H1 (cell line): Measurements from ENCODE around the gene MEF2D.

Experiments
- E2F6 ChIP-seq: IDR thresholded peaks from 2 replicates; pipeline ENCODE4 v1.6.1; 2012; ENCODE audit warnings: inconsistent platforms
- HDAC2 ChIP-seq, 2 experiments: fragments of 300-600 bp in 1 of 2; sonication (generic) in 1 of 2; IDR thresholded peaks; 2 replicates each; pipeline ENCODE4 v1.6.1; 2011 to 2012; ENCODE audit warnings: low read depth in 2 of 2, low read length in 2 of 2, mild to moderate bottlenecking in 2 of 2, moderate library complexity in 2 of 2, borderline replicate concordance in 1 of 2, inconsistent platforms in 1 of 2
- JUND ChIP-seq: IDR thresholded peaks from 2 replicates; pipeline ENCODE4 v1.6.1; 2011; ENCODE audit warnings: mild to moderate bottlenecking, improper control_type of control experiment, low read length
- POLR2A ChIP-seq, 2 experiments: IDR thresholded peaks; 1 replicate in 1 of 2; 2 replicates in 1 of 2; pipeline ENCODE4 v1.6.1; 2011; ENCODE audit warnings: low read depth in 2 of 2, low read length in 2 of 2, mild to moderate bottlenecking in 2 of 2; ENCODE audit errors: control extremely low read depth in 1 of 2
- SUZ12 ChIP-seq: fragments of 200-600 bp; sonication (generic); IDR thresholded peaks from 2 replicates; pipeline ENCODE4 v1.6.1; 2012; ENCODE audit warnings: mild to moderate bottlenecking, inconsistent platforms, low read length, moderate library complexity, mixed read lengths
- TF ChIP-seq, protein P1 (sequence below), 3 experiments: IDR thresholded peaks; 1 replicate in 2 of 3; 2 replicates in 1 of 3; pipeline versions ENCODE4 v1.5.1 to v1.6.1; 2011; ENCODE audit warnings: low read length in 3 of 3, mild to moderate bottlenecking in 3 of 3, inconsistent platforms in 2 of 3, low read depth in 1 of 3, moderate library complexity in 1 of 3; ENCODE audit not compliant: insufficient read depth in 1 of 3; ENCODE audit errors: control extremely low read depth in 1 of 3

- peak; percentile 47 to 87 for TF ChIP-seq POLR2A (IDR thresholded peaks at IDR 0.05; ENCODE audit: control extremely low read depth in 1 of 2, low read depth in 2 of 2, low read length in 2 of 2)
- TF ChIP-seq HDAC2 (IDR thresholded peaks at IDR 0.05; ENCODE audit: borderline replicate concordance in 1 of 2, low read depth in 2 of 2, low read length in 2 of 2): 0 out of 4 replicates have a peak, but pooled peaks of 1 of the 2 experiments have one; percentile 74
- TF ChIP-seq E2F6: peak; percentile 89
- TF ChIP-seq SUZ12: no peak
- TF ChIP-seq JUND: 0 out of 2 replicates have a peak, but pooled peaks have one; percentile 3
- TF ChIP-seq, protein P1, sequence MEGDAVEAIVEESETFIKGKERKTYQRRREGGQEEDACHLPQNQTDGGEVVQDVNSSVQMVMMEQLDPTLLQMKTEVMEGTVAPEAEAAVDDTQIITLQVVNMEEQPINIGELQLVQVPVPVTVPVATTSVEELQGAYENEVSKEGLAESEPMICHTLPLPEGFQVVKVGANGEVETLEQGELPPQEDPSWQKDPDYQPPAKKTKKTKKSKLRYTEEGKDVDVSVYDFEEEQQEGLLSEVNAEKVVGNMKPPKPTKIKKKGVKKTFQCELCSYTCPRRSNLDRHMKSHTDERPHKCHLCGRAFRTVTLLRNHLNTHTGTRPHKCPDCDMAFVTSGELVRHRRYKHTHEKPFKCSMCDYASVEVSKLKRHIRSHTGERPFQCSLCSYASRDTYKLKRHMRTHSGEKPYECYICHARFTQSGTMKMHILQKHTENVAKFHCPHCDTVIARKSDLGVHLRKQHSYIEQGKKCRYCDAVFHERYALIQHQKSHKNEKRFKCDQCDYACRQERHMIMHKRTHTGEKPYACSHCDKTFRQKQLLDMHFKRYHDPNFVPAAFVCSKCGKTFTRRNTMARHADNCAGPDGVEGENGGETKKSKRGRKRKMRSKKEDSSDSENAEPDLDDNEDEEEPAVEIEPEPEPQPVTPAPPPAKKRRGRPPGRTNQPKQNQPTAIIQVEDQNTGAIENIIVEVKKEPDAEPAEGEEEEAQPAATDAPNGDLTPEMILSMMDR (IDR thresholded peaks at IDR 0.05; ENCODE audit: control extremely low read depth in 1 of 3, insufficient read depth in 1 of 3, low read depth in 1 of 3, low read length in 3 of 3): no peak
Measured at GRCh38 chr1:156456625-156457465, 43.7 kb downstream of the MEF2D start.
